ENCODE results near the gene SAMSN1. TPM values are rescaled to one million over a fixed set of nuclear protein-coding genes. Genes with fewer than 3 reads are reported as not detected.

Gene SAMSN1
- total and polyA plus RNA-seq, 2 of the 8 experiments (the other 6 are each of a cell fraction or from before 2014, with no cell fraction given): 0.50 to 3.0 TPM

GRCh38 chr21:14559102-14559501 lies 13.0 kb upstream of the SAMSN1 start (continued):
- TF ChIP-seq CHD7 (IDR thresholded peaks at IDR 0.05; ENCODE audit: insufficient replicate concordance, low read length): no peak
- TF ChIP-seq SAP30 (IDR thresholded peaks at IDR 0.05; ENCODE audit: insufficient read depth, insufficient replicate concordance, low read length): no peak
- no peak for TF ChIP-seq POU5F1 (IDR thresholded peaks at IDR 0.05; ENCODE audit: low read depth, low read length)
- no peak for TF ChIP-seq CBX5 (IDR thresholded peaks at IDR 0.05; ENCODE audit: low read depth, low read length)
- no peak for TF ChIP-seq TCF12 (IDR thresholded peaks at IDR 0.05; ENCODE audit: low read depth, low read length)

Data from H1 (cell line).